ENCODE measurements around the gene KCNJ15. TPM values are rescaled to one million over a fixed set of nuclear protein-coding genes. Genes with fewer than 3 reads are reported as not detected.

The KCNJ15 gene
- total RNA-seq (2013; cell fraction: nucleolus; rRNA removed), result 0.33 and 0.91 TPM in 2 replicates
- not detected in 2 replicates for total RNA-seq (2014; rRNA removed)
- total RNA-seq (2014; rRNA removed; fragmentation: Illumina TruSeq; extraction: Trizol), result not detected in 2 replicates
- total RNA-seq (2021), result 0.46 and 0.56 TPM in 2 replicates
- not detected for polyA plus RNA-seq (2011; ENCODE audit: low read depth)
- polyA plus RNA-seq (2011; rRNA removed), result 1.9 and 2.7 TPM in 2 replicates
- 1.5 and 1.8 TPM in 2 replicates for polyA plus RNA-seq (2011; cell fraction: cytosol; rRNA removed)
- polyA plus RNA-seq (2011; cell fraction: nucleus; rRNA removed), result 2.4 and 2.5 TPM in 2 replicates
- 0.08 and 0.34 TPM in 2 replicates for polyA plus RNA-seq (2012)
- polyA plus RNA-seq (2014; fragmentation: Illumina TruSeq; extraction: Trizol), result 0.19 TPM in 1 of 2 replicates, not detected in the other
- polyA plus RNA-seq (2014; fragmentation: Nextera tagmentation; extraction: Ambion mirVana), result under 1 TPM in 1 of 2 experiments, not detected in 1; 0.05 TPM
- polyA plus RNA-seq (2014; rRNA removed), result 0.16 TPM in 1 of 2 replicates, not detected in the other
- polyA plus RNA-seq (2016; fragmentation: Nextera tagmentation; extraction: Ambion mirVana), result not detected
- 3.7 and 4.2 TPM in 2 replicates for polyA minus RNA-seq (2011; rRNA and poly(A)+ RNA removed)
- 0.40 and 1.2 TPM in 2 replicates for polyA minus RNA-seq (2011; cell fraction: cytosol; rRNA and poly(A)+ RNA removed)
- 0.24 and 0.57 TPM in 2 replicates for polyA minus RNA-seq (2011; cell fraction: nucleus; rRNA and poly(A)+ RNA removed)
- Bru-seq, nascent RNA, result percentile 20 among the genes with signal in this experiment
- BruChase-seq, experiment 1, labeled RNA remaining after a 6-hour chase, result percentile 8 among the genes with signal in this experiment
- BruChase-seq, experiment 2, labeled RNA remaining after a 2-hour chase, result percentile 8 among the genes with signal in this experiment
- long read RNA-seq, experiment 1, result 0 reads
- long read RNA-seq, experiment 2, result 0 reads

DNA sequence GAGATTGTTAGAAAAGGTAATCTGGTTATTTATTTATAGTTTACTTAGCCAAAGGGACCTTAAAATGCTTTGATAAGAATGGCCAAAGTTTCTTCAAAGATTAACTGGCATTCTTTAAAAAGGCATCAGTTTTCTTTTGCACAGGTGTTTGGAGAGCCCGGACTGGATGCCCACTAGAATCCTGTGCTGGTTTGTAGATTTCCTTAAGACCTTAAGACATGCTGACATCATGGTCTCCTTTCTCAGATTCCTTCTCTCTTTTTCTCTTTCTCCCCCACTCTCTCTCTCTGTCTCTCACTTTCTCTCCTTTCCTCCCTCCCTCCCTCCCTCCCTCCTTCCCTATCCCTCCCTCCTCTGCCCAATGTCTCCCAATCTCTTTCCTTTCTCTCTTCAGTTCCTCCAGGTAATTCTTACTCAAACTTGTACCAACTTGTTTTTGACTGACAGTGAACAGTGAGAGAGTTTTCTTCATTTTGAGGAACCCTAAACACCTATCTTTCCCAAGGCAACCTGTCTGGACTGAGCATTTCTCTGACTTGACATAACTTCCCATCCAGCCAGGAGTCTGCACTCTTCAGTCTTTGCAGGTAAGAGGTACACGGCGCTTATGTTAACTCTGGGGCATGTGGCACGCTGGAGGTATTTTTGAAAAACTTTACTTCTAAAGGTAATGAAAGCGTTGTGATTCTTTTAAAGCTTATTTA lies at the start of gene KCNJ15:
KCNJ15 (plus strand) TSS at position 393 of the 704 bp plus-strand sequence. CDS start 42,271 bp downstream, outside the sequence.
- no peaks in the 10 kb centered on the region for H4K20me1 ChIP-seq (ENCODE audit: control insufficient read depth, insufficient read depth)
- no peak within 1 kb of the TSS for H2AFZ ChIP-seq (ENCODE audit: control insufficient read depth, low read depth, low read length)
- H3K27me3 ChIP-seq (replicated peaks in 1 of 2; ENCODE audit: control insufficient read depth in 2 of 2, insufficient read depth in 2 of 2, low read length in 1 of 2), result no peaks in the 10 kb centered on the region; a peak in 1 of 4 replicates
- ATAC-seq (no peak), FAIRE-seq (no peak), DNase-seq (ENCODE audit: low read depth, low spot score) (no peak)
- no peaks in the 10 kb centered on the region for H3K36me3 ChIP-seq (ENCODE audit: control insufficient read depth in 2 of 2, insufficient read depth in 2 of 2, low read length in 1 of 2)
- no peak within 1 kb of the TSS for H3K4me3 ChIP-seq
- in situ Hi-C loops (cut with MboI) (no loop called here), intact Hi-C loops (cut with micrococcal nuclease; ENCODE audit: unreplicated experiment) (no loop called here)
- WGBS (ENCODE audit: insufficient coverage, insufficient replicate concordance, low lambda C conversion rate, missing lambda C conversion rate), result 55% methylated on average over 5 of the region's 5 CpGs
- no TSS peak for BruUV-seq (replicated peaks)
- no peak within 1 kb of the TSS for H3K27ac ChIP-seq (ENCODE audit: control insufficient read depth, insufficient read depth)
- no peaks in the 10 kb centered on the region for H3K79me2 ChIP-seq (ENCODE audit: control insufficient read depth, insufficient read depth, low read length)
- ChIA-PET POLR2A (no interaction called here), RAD21 (ENCODE audit: unreplicated experiment) (no interaction called here), CTCF (no interaction called here), SMC1A (ENCODE audit: uncharacterized antibody, unreplicated experiment) (no interaction called here)
- H3K4me1 ChIP-seq (ENCODE audit: control insufficient read depth, insufficient read depth, low read length), result no peaks in the 10 kb centered on the region
- H3K4me2 ChIP-seq (ENCODE audit: control insufficient read depth, insufficient read depth), result no peak within 1 kb of the TSS
- no peaks in the 10 kb centered on the region for H3K9me3 ChIP-seq (replicated peaks; ENCODE audit: control insufficient read depth, insufficient read depth, low read length)
- no peak within 1 kb of the TSS for H3K9ac ChIP-seq (ENCODE audit: control insufficient read depth, insufficient read depth, low read length)
- TF ChIP-seq, protein P1, sequence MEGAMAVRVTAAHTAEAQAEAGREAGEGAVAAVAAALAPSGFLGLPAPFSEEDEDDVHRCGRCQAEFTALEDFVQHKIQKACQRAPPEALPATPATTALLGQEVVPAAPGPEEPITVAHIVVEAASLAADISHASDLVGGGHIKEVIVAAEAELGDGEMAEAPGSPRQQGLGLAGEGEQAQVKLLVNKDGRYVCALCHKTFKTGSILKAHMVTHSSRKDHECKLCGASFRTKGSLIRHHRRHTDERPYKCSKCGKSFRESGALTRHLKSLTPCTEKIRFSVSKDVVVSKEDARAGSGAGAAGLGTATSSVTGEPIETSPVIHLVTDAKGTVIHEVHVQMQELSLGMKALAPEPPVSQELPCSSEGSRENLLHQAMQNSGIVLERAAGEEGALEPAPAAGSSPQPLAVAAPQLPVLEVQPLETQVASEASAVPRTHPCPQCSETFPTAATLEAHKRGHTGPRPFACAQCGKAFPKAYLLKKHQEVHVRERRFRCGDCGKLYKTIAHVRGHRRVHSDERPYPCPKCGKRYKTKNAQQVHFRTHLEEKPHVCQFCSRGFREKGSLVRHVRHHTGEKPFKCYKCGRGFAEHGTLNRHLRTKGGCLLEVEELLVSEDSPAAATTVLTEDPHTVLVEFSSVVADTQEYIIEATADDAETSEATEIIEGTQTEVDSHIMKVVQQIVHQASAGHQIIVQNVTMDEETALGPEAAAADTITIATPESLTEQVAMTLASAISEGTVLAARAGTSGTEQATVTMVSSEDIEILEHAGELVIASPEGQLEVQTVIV (IDR thresholded peaks at IDR 0.05; ENCODE audit: borderline replicate concordance, partially characterized antibody), result no peak
- TF ChIP-seq FOXK2 (IDR thresholded peaks at IDR 0.05) (no peak), MYB (IDR thresholded peaks at IDR 0.05; ENCODE audit: borderline replicate concordance, low read depth, low read length) (no peak), RB1 (IDR thresholded peaks at IDR 0.05; ENCODE audit: borderline replicate concordance) (no peak), SRF (IDR thresholded peaks at IDR 0.05; ENCODE audit: low read depth in 2 of 2, low read length in 2 of 2) (no peak), TAF1 (IDR thresholded peaks at IDR 0.05; ENCODE audit: borderline replicate concordance, low read depth, low read length) (no peak)
- TF ChIP-seq, protein P2, sequence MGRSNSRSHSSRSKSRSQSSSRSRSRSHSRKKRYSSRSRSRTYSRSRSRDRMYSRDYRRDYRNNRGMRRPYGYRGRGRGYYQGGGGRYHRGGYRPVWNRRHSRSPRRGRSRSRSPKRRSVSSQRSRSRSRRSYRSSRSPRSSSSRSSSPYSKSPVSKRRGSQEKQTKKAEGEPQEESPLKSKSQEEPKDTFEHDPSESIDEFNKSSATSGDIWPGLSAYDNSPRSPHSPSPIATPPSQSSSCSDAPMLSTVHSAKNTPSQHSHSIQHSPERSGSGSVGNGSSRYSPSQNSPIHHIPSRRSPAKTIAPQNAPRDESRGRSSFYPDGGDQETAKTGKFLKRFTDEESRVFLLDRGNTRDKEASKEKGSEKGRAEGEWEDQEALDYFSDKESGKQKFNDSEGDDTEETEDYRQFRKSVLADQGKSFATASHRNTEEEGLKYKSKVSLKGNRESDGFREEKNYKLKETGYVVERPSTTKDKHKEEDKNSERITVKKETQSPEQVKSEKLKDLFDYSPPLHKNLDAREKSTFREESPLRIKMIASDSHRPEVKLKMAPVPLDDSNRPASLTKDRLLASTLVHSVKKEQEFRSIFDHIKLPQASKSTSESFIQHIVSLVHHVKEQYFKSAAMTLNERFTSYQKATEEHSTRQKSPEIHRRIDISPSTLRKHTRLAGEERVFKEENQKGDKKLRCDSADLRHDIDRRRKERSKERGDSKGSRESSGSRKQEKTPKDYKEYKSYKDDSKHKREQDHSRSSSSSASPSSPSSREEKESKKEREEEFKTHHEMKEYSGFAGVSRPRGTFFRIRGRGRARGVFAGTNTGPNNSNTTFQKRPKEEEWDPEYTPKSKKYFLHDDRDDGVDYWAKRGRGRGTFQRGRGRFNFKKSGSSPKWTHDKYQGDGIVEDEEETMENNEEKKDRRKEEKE (IDR thresholded peaks at IDR 0.05), result no peak
- TF ChIP-seq, protein P3, sequence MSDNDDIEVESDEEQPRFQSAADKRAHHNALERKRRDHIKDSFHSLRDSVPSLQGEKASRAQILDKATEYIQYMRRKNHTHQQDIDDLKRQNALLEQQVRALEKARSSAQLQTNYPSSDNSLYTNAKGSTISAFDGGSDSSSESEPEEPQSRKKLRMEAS (IDR thresholded peaks at IDR 0.05; ENCODE audit: low read depth, low read length), result no peak
- TF ChIP-seq, protein P4, sequence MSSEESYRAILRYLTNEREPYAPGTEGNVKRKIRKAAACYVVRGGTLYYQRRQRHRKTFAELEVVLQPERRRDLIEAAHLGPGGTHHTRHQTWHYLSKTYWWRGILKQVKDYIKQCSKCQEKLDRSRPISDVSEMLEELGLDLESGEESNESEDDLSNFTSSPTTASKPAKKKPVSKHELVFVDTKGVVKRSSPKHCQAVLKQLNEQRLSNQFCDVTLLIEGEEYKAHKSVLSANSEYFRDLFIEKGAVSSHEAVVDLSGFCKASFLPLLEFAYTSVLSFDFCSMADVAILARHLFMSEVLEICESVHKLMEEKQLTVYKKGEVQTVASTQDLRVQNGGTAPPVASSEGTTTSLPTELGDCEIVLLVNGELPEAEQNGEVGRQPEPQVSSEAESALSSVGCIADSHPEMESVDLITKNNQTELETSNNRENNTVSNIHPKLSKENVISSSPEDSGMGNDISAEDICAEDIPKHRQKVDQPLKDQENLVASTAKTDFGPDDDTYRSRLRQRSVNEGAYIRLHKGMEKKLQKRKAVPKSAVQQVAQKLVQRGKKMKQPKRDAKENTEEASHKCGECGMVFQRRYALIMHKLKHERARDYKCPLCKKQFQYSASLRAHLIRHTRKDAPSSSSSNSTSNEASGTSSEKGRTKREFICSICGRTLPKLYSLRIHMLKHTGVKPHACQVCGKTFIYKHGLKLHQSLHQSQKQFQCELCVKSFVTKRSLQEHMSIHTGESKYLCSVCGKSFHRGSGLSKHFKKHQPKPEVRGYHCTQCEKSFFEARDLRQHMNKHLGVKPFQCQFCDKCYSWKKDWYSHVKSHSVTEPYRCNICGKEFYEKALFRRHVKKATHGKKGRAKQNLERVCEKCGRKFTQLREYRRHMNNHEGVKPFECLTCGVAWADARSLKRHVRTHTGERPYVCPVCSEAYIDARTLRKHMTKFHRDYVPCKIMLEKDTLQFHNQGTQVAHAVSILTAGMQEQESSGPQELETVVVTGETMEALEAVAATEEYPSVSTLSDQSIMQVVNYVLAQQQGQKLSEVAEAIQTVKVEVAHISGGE (CRISPR knock-in tag; IDR thresholded peaks at IDR 0.05), result no peak

Measured in GM12878 (cell line).